ENCODE measurements around the gene NCAPG.

- TF ChIP-seq CTCF (conservative IDR thresholded peaks at IDR 0.05 in 1 of 2, IDR thresholded peaks at IDR 0.05 in 1 of 2; ENCODE audit: extremely low read depth in 1 of 2, insufficient read depth in 1 of 2, low read depth in 1 of 2, low read length in 2 of 2) (no peak), EZH2 (IDR thresholded peaks at IDR 0.05; ENCODE audit: borderline replicate concordance, low read length) (no peak)
Observed at GRCh38 chr4:17854036-17854435, 43.3 kb downstream of the NCAPG start.

Measured in mammary epithelial cell (primary cell).